ENCODE results near the gene RDX.

Gene RDX

DNA sequence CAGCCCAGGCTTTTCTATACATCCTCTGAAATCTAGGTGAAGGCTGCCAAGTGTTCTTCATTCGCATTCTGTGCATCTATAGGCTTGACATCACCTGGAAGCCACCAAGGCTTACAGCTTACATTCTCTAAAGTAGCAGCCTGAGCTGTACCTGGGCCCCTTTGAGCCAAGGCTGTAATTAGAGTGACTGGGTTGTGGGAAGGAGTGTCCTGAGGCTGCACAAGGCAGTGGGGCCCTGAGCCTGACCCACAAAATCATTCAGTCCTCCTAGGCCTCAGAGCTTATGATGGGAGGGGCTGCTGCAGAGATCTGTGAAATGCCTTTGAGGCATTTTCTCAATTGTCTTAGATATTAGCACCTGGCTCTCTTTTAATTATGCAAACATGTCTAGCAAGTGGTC is 33.0 kb upstream of the RDX start:
- H2AFZ ChIP-seq (ENCODE audit: low read length): no peak overlapping the region
- H3K9me2 ChIP-seq (replicated peaks; ENCODE audit: low read depth, low read length): no peaks in the 10 kb centered on the region
- H3K36me3 ChIP-seq (ENCODE audit: insufficient read depth, low read length): no peaks in the 10 kb centered on the region
- H3K9me3 ChIP-seq (ENCODE audit: insufficient read depth, low read depth, low read length): 0 out of 2 replicates have a peak, but pooled peaks cover 2% of the 10 kb centered on the region
- peak overlapping the region; percentile 83 for H3K4me3 ChIP-seq (ENCODE audit: low read length, poor library complexity, severe bottlenecking)
- no peaks in the 10 kb centered on the region for H3K79me2 ChIP-seq (ENCODE audit: insufficient read depth, low read length)
- peaks cover 10% of the 10 kb centered on the region for H3K4me1 ChIP-seq (ENCODE audit: insufficient read depth, low read length, poor library complexity, severe bottlenecking)
- no peaks in the 10 kb centered on the region for H3K27me3 ChIP-seq (ENCODE audit: insufficient read depth, low read length, poor library complexity, severe bottlenecking)
- TF ChIP-seq, protein P1, sequence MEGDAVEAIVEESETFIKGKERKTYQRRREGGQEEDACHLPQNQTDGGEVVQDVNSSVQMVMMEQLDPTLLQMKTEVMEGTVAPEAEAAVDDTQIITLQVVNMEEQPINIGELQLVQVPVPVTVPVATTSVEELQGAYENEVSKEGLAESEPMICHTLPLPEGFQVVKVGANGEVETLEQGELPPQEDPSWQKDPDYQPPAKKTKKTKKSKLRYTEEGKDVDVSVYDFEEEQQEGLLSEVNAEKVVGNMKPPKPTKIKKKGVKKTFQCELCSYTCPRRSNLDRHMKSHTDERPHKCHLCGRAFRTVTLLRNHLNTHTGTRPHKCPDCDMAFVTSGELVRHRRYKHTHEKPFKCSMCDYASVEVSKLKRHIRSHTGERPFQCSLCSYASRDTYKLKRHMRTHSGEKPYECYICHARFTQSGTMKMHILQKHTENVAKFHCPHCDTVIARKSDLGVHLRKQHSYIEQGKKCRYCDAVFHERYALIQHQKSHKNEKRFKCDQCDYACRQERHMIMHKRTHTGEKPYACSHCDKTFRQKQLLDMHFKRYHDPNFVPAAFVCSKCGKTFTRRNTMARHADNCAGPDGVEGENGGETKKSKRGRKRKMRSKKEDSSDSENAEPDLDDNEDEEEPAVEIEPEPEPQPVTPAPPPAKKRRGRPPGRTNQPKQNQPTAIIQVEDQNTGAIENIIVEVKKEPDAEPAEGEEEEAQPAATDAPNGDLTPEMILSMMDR (conservative IDR thresholded peaks at IDR 0.05; ENCODE audit: low read length): no peak
- no peak overlapping the region for H3K9ac ChIP-seq (ENCODE audit: low read depth, low read length, poor library complexity, severe bottlenecking)
- H3F3A ChIP-seq (ENCODE audit: low read depth): no peaks in the 10 kb centered on the region; the same call in 1 of the 2 replicates
- peak overlapping the region; percentile 74 for H3K4me2 ChIP-seq (ENCODE audit: low read depth, low read length, poor library complexity, severe bottlenecking)
- no peaks in the 10 kb centered on the region for H4K20me1 ChIP-seq (ENCODE audit: insufficient read depth, low read length, poor library complexity, severe bottlenecking)

GRCh38 chr11:110327508-110327907 is 31.1 kb upstream of the RDX start:
- Histone ChIP-seq H3K4me3 (ENCODE audit: low read length, poor library complexity, severe bottlenecking) (no peak overlapping the region), H3K9ac (ENCODE audit: low read depth, low read length, poor library complexity, severe bottlenecking) (no peak overlapping the region), H3K4me1 (ENCODE audit: insufficient read depth, low read length, poor library complexity, severe bottlenecking) (peaks cover 10% of the 10 kb centered on the region), H3K27me3 (ENCODE audit: insufficient read depth, low read length, poor library complexity, severe bottlenecking) (no peaks in the 10 kb centered on the region), H3K4me2 (ENCODE audit: low read depth, low read length, poor library complexity, severe bottlenecking) (no peak overlapping the region), H3F3A (ENCODE audit: low read depth) (no peaks in the 10 kb centered on the region; the same call in 1 of the 2 replicates), H3K9me3 (ENCODE audit: insufficient read depth, low read depth, low read length) (0 out of 2 replicates have a peak, but pooled peaks cover 2% of the 10 kb centered on the region), H3K9me2 (replicated peaks; ENCODE audit: low read depth, low read length) (no peaks in the 10 kb centered on the region), H3K79me2 (ENCODE audit: insufficient read depth, low read length) (no peaks in the 10 kb centered on the region), H2AFZ (ENCODE audit: low read length) (no peak overlapping the region), H4K20me1 (ENCODE audit: insufficient read depth, low read length, poor library complexity, severe bottlenecking) (no peaks in the 10 kb centered on the region), H3K36me3 (ENCODE audit: insufficient read depth, low read length) (no peaks in the 10 kb centered on the region)
- TF ChIP-seq, protein P1 (conservative IDR thresholded peaks at IDR 0.05; ENCODE audit: low read length): no peak
- no peak for TF ChIP-seq EZH2phosphoT487 (IDR thresholded peaks at IDR 0.05; ENCODE audit: borderline replicate concordance)

GRCh38 chr11:110323786-110324185 is 27.4 kb upstream of the RDX start:
- Histone ChIP-seq H2AFZ (ENCODE audit: low read length) (no peak overlapping the region), H3K9me3 (ENCODE audit: insufficient read depth, low read depth, low read length) (no peaks in the 10 kb centered on the region), H4K20me1 (ENCODE audit: insufficient read depth, low read length, poor library complexity, severe bottlenecking) (no peaks in the 10 kb centered on the region), H3K9ac (ENCODE audit: low read depth, low read length, poor library complexity, severe bottlenecking) (no peak overlapping the region), H3K4me3 (ENCODE audit: low read length, poor library complexity, severe bottlenecking) (no peak overlapping the region), H3K36me3 (ENCODE audit: insufficient read depth, low read length) (no peaks in the 10 kb centered on the region), H3K4me2 (ENCODE audit: low read depth, low read length, poor library complexity, severe bottlenecking) (no peak overlapping the region), H3K9me2 (replicated peaks; ENCODE audit: low read depth, low read length) (no peaks in the 10 kb centered on the region), H3K79me2 (ENCODE audit: insufficient read depth, low read length) (no peaks in the 10 kb centered on the region), H3F3A (ENCODE audit: low read depth) (no peaks in the 10 kb centered on the region), H3K27me3 (ENCODE audit: insufficient read depth, low read length, poor library complexity, severe bottlenecking) (no peaks in the 10 kb centered on the region), H3K4me1 (ENCODE audit: insufficient read depth, low read length, poor library complexity, severe bottlenecking) (peaks cover 7% of the 10 kb centered on the region)
- TF ChIP-seq, protein P1 (conservative IDR thresholded peaks at IDR 0.05; ENCODE audit: low read length): no peak
- no peak for TF ChIP-seq EZH2phosphoT487 (IDR thresholded peaks at IDR 0.05; ENCODE audit: borderline replicate concordance)
